DND-41 (cell line): ENCODE measurements around the gene BCAS3.

Experiments
- ATAC-seq: fragments of 200-7000 bp; cut with Tn5 transposase; 3 replicates; pipeline ENCODE4 v1.9.1; 2021; ENCODE audit warnings: low read depth; ENCODE audit not compliant: insufficient read depth
- DNase-seq: peaks from one replicate; pipeline ENCODE4 v3.0.0-alpha.2; 2020
- H2AFZ ChIP-seq: 2 replicates; pipeline ENCODE4 v1.6.0; 2012; ENCODE audit warnings: low read depth, low read length
- H3K27ac ChIP-seq: 2 replicates; pipeline ENCODE4 v1.5.1; 2012; ENCODE audit warnings: low read length, inconsistent platforms
- H3K27me3 ChIP-seq: fragments of 200-600 bp; sonication (generic); 2 replicates; pipeline ENCODE4 v1.6.0; 2012; ENCODE audit warnings: low read length, mild to moderate bottlenecking, inconsistent platforms; ENCODE audit not compliant: insufficient read depth, poor library complexity
- H3K36me3 ChIP-seq: 2 replicates; pipeline ENCODE4 v1.5.1; 2012; ENCODE audit warnings: low read length, inconsistent platforms; ENCODE audit not compliant: insufficient read depth
- H3K4me1 ChIP-seq: 2 replicates; pipeline ENCODE4 v1.5.1; 2012; ENCODE audit warnings: mild to moderate bottlenecking, low read length; ENCODE audit not compliant: insufficient read depth
- H3K4me2 ChIP-seq: 2 replicates; pipeline ENCODE4 v1.6.0; 2012; ENCODE audit warnings: mild to moderate bottlenecking, moderate library complexity, low read length, inconsistent platforms; ENCODE audit not compliant: insufficient read depth
- H3K4me3 ChIP-seq, 2 experiments: fragments of 200-600 bp in 1 of 2; shearing (Covaris generic) in 1 of 2; 2 replicates each; pipeline ENCODE4 v1.5.1; 2012 to 2016; ENCODE audit warnings: inconsistent platforms in 2 of 2, low read length in 2 of 2, mild to moderate bottlenecking in 2 of 2, low read depth in 1 of 2, moderate library complexity in 1 of 2
- H3K79me2 ChIP-seq: 2 replicates; pipeline ENCODE4 v1.6.0; 2012; ENCODE audit warnings: low read length, inconsistent platforms; ENCODE audit not compliant: insufficient read depth
- H3K9ac ChIP-seq: 2 replicates; pipeline ENCODE4 v1.6.0; 2012; ENCODE audit warnings: low read depth, mild to moderate bottlenecking, inconsistent platforms, low read length, moderate library complexity
- H3K9me3 ChIP-seq: 2 replicates; pipeline ENCODE4 v1.5.1; 2012; ENCODE audit warnings: low read length, moderate library complexity, mild to moderate bottlenecking, inconsistent platforms; ENCODE audit not compliant: insufficient read depth, severe bottlenecking
- H4K20me1 ChIP-seq: 2 replicates; pipeline ENCODE4 v1.6.0; 2012; ENCODE audit warnings: low read length; ENCODE audit not compliant: insufficient read depth
- CTCF ChIP-seq: IDR thresholded peaks from 2 replicates; pipeline ENCODE4 v1.5.1; 2012; ENCODE audit warnings: borderline replicate concordance, low read length, moderate library complexity, mild to moderate bottlenecking; ENCODE audit not compliant: poor library complexity, severe bottlenecking; ENCODE audit errors: extremely low read depth
- EZH2 ChIP-seq: IDR thresholded peaks from 3 replicates; pipeline ENCODE4 v1.6.1; 2012; ENCODE audit warnings: borderline replicate concordance, low read depth, mild to moderate bottlenecking, moderate library complexity, low read length, inconsistent platforms; ENCODE audit not compliant: severe bottlenecking

BCAS3 gene

DNA sequence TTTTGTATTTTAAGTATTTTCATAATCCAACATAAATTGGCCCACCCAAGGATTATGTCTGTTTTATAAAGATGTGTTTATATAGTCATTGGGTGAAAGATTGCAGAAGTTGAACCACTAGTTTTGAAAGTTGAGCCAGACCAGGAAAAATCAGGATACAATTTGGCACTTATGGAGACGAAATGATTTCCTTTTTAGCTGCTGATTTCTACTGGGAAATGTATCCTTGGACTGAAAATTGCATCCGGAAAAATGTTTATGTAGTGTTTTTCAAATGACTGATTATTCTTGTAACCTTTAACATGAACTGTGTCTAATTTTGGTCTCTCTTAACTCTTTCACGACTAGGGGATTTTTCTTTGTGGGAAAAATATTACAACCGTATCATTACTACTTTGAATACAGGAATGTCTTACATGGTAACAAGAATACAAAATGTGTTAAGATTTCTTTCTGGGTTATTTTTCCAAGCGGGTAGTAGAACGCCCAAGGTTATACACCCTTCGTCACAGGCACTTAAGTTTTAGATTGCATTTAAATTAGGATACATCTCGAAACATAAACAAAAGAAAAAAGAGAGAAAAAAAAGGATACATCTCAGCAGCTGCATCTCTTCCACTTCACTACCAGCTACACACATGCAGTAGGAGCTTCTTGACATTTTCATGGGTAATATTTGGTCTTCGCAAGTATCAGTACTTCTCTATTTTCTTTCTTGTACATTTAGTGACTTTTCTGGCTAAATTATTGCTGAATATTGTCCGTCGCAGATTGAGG, 449.0 kb downstream of the BCAS3 start:
- no peaks in the 10 kb centered on the region for H3K36me3 ChIP-seq
- H3K27ac ChIP-seq = no peak overlapping the region
- H3K4me3 ChIP-seq = no peak overlapping the region
- no peaks in the 10 kb centered on the region for H3K9me3 ChIP-seq
- TF ChIP-seq CTCF = no peak
- TF ChIP-seq EZH2 = no peak
- H3K9ac ChIP-seq = no peak overlapping the region
- H2AFZ ChIP-seq = no peak overlapping the region
- H3K4me1 ChIP-seq = no peaks in the 10 kb centered on the region
- DNase-seq = no peak
- no peaks in the 10 kb centered on the region for H4K20me1 ChIP-seq
- ATAC-seq = no peak
- H3K4me2 ChIP-seq = no peak overlapping the region
- no peaks in the 10 kb centered on the region for H3K79me2 ChIP-seq
- no peaks in the 10 kb centered on the region for H3K27me3 ChIP-seq

GRCh38 chr17:61127960-61128359, 450.3 kb downstream of the BCAS3 start:
- no peaks in the 10 kb centered on the region for H3K79me2 ChIP-seq
- no peak overlapping the region for H3K9ac ChIP-seq
- no peak overlapping the region for H3K4me2 ChIP-seq

DNA sequence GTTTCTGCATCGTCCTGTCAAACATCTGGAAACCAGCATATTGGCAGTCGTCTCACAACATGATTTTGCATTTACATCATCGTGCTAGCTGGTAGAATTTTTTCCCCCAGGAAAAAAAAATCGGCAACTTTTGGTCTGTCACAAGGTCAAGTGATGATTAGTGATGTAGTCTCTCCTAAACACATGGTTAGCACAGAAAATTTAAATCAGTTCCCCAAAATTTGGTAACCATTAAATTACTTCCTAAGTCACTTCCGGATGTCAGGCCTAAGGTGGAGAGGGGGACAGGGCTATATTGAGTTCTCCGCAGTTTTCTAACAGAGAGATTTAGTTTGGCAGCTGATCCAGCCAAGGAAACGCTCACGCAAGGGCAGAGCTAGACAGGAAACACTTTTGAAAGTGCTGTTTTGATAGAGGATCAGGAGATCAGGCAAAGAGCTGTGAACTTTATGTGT, 451.0 kb downstream of the BCAS3 start:
- no peak overlapping the region for H3K27ac ChIP-seq
- no peak for DNase-seq
- H3K4me3 ChIP-seq = no peak overlapping the region
- no peak overlapping the region for H3K9ac ChIP-seq
- TF ChIP-seq EZH2 (no peak), CTCF (no peak)
- no peaks in the 10 kb centered on the region for H3K27me3 ChIP-seq
- no peak for ATAC-seq
- no peaks in the 10 kb centered on the region for H3K79me2 ChIP-seq
- no peak overlapping the region for H2AFZ ChIP-seq
- H3K4me1 ChIP-seq = no peaks in the 10 kb centered on the region
- no peaks in the 10 kb centered on the region for H3K36me3 ChIP-seq
- no peak overlapping the region for H3K4me2 ChIP-seq
- H4K20me1 ChIP-seq = no peaks in the 10 kb centered on the region
- no peaks in the 10 kb centered on the region for H3K9me3 ChIP-seq

More at GRCh38 chr17:61127960-61128359, 450.3 kb downstream of the BCAS3 start:
- H3K27ac ChIP-seq = no peak overlapping the region
- H3K27me3 ChIP-seq = no peaks in the 10 kb centered on the region
- no peak overlapping the region for H2AFZ ChIP-seq
- TF ChIP-seq CTCF (no peak), EZH2 (no peak)
- H3K4me1 ChIP-seq = no peaks in the 10 kb centered on the region
- H3K9me3 ChIP-seq = no peaks in the 10 kb centered on the region
- DNase-seq (no peak), ATAC-seq (no peak)
- no peaks in the 10 kb centered on the region for H4K20me1 ChIP-seq
- H3K36me3 ChIP-seq = no peaks in the 10 kb centered on the region
- H3K4me3 ChIP-seq = no peak overlapping the region
